DOHH2 (cell line): ENCODE data around the gene ADGRF3.
"Not testable (repeated sequence)": the region's sequence is repeated elsewhere in the genome, so short reads cannot be mapped to it uniquely, and the experiment has no call there.

Experiments used
- EZH2phosphoT487 ChIP-seq: fragments of 200-600 bp; sonication (generic); IDR thresholded peaks from 2 replicates; pipeline ENCODE4 v1.6.1; 2017; ENCODE audit warnings: borderline replicate concordance, mild to moderate bottlenecking, antibody characterized with exemption, low read length, moderate library complexity, mixed read lengths
- TF ChIP-seq, protein P1 (sequence below): fragments of 200-600 bp; sonication (generic); IDR thresholded peaks from one replicate; pipeline ENCODE4 v1.5.1; 2014; ENCODE audit warnings: antibody characterized with exemption, mild to moderate bottlenecking, low read depth, low read length; ENCODE audit not compliant: poor library complexity, severe bottlenecking

DNA sequence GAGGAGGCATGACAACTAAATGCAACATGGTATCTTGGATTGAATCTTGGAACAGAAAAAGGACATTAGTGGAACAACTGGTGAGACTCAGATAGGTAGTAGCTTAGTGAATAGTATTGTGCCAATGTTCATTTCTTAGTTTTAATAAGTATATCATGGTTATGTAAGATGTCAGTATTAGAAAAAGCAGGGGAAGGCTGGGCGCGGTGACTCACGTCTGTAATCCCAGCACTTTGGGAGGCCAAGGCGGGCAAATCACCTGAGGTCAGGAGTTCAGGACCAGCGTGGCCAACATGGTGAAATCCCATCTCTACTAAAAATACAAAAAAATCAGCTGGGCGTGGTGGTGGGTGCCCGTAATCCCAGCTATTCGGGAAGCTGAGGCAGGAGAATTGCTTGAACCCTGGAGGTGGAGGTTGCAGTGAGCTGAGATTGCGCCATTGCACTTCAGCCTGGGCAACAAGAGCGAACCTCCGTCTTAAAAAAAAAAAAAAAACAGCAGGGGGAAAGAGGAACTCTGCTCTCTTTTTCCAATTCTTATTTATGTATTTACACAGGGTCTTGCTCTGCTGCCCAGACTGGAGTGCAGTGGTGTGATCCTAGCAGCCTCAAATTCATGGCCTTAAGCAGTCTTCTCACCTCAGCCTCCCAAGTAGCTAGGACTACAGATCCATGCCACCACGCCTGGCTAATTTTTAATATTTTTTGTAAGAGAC lies 77.8 kb downstream of the ADGRF3 start:
- TF ChIP-seq, protein P1, sequence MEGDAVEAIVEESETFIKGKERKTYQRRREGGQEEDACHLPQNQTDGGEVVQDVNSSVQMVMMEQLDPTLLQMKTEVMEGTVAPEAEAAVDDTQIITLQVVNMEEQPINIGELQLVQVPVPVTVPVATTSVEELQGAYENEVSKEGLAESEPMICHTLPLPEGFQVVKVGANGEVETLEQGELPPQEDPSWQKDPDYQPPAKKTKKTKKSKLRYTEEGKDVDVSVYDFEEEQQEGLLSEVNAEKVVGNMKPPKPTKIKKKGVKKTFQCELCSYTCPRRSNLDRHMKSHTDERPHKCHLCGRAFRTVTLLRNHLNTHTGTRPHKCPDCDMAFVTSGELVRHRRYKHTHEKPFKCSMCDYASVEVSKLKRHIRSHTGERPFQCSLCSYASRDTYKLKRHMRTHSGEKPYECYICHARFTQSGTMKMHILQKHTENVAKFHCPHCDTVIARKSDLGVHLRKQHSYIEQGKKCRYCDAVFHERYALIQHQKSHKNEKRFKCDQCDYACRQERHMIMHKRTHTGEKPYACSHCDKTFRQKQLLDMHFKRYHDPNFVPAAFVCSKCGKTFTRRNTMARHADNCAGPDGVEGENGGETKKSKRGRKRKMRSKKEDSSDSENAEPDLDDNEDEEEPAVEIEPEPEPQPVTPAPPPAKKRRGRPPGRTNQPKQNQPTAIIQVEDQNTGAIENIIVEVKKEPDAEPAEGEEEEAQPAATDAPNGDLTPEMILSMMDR: not testable (repeated sequence)
- not testable (repeated sequence) for TF ChIP-seq EZH2phosphoT487
